ENCODE results near the gene MYO16. TPM values are rescaled to one million over a fixed set of nuclear protein-coding genes. Genes with fewer than 3 reads are reported as not detected.
A peak's percentile ranks its signal among the peaks of the same experiment; 100 is the strongest.
"Not testable (repeated sequence)": the region's sequence is repeated elsewhere in the genome, so short reads cannot be mapped to it uniquely, and the experiment has no call there.

The MYO16 gene
- total RNA-seq, 1 experiment from 2014 or later: 0.49 TPM

GRCh38 chr13:108903613-108904012 is 274.2 kb downstream of the MYO16 start:
- intact Hi-C loops (cut with micrococcal nuclease; ENCODE audit: unreplicated experiment): no loop called here

DNA sequence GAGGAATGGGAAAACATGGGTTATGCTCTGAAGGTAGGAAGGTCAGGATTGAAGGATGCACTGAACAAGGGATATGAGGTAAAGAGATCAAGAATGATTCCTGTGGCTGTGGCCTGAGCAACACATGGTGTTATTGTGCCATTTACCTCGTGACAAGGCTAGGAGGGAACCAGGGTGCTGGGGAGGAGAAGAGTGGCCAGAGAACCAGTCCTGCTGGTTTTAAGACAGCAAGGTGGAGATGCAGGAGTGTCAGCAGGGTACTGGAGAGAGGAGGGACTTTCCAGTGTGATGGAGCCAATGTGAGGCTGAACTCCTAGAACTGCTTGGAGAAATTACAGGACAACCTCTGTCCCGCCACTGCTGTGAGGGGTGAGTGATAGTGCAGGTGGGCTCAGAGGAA is 282.4 kb downstream of the MYO16 start:
- no peak overlapping the region for H3K4me3 ChIP-seq (ENCODE audit: low read depth, low read length, poor library complexity, severe bottlenecking)
- no TSS peak for BruUV-seq (replicated peaks)
- intact Hi-C loops (cut with micrococcal nuclease; ENCODE audit: unreplicated experiment): no loop called here
- no peaks in the 10 kb centered on the region for H3K27me3 ChIP-seq (replicated peaks; ENCODE audit: insufficient read depth, low read depth, low read length, poor library complexity)
- H3K36me3 ChIP-seq (ENCODE audit: insufficient read depth, low read length, poor library complexity, severe bottlenecking): no peaks in the 10 kb centered on the region
- no peaks in the 10 kb centered on the region for H3K9me3 ChIP-seq (ENCODE audit: low read depth, low read length, poor library complexity, severe bottlenecking)
- ChIA-PET CTCF (no interaction called here), POLR2A (ENCODE audit: low non-redundant PET) (no interaction called here)
- peaks cover 24% of the 10 kb centered on the region for H3K4me1 ChIP-seq (ENCODE audit: insufficient read depth, low read length, poor library complexity, severe bottlenecking)
- no peak overlapping the region for H3K27ac ChIP-seq (ENCODE audit: low read depth, low read length, poor library complexity, severe bottlenecking)
- DNase-seq (ENCODE audit: low spot score): no peak
- TF ChIP-seq, protein P1, sequence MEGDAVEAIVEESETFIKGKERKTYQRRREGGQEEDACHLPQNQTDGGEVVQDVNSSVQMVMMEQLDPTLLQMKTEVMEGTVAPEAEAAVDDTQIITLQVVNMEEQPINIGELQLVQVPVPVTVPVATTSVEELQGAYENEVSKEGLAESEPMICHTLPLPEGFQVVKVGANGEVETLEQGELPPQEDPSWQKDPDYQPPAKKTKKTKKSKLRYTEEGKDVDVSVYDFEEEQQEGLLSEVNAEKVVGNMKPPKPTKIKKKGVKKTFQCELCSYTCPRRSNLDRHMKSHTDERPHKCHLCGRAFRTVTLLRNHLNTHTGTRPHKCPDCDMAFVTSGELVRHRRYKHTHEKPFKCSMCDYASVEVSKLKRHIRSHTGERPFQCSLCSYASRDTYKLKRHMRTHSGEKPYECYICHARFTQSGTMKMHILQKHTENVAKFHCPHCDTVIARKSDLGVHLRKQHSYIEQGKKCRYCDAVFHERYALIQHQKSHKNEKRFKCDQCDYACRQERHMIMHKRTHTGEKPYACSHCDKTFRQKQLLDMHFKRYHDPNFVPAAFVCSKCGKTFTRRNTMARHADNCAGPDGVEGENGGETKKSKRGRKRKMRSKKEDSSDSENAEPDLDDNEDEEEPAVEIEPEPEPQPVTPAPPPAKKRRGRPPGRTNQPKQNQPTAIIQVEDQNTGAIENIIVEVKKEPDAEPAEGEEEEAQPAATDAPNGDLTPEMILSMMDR (conservative IDR thresholded peaks at IDR 0.05; ENCODE audit: low read depth, low read length): no peak
- no peak for TF ChIP-seq EZH2 (IDR thresholded peaks at IDR 0.05; ENCODE audit: borderline replicate concordance, low read depth, low read length, poor library complexity, severe bottlenecking)

More at GRCh38 chr13:108903613-108904012, 274.2 kb downstream of the MYO16 start:
- POLR2A ChIA-PET (ENCODE audit: low non-redundant PET): no interaction called here
- Histone ChIP-seq H3K27me3 (replicated peaks; ENCODE audit: insufficient read depth, low read depth, low read length, poor library complexity) (no peaks in the 10 kb centered on the region), H3K36me3 (ENCODE audit: insufficient read depth, low read length, poor library complexity, severe bottlenecking) (no peaks in the 10 kb centered on the region), H3K4me3 (ENCODE audit: low read depth, low read length, poor library complexity, severe bottlenecking) (no peak overlapping the region), H3K27ac (ENCODE audit: low read depth, low read length, poor library complexity, severe bottlenecking) (no peak overlapping the region), H3K9me3 (ENCODE audit: low read depth, low read length, poor library complexity, severe bottlenecking) (no peaks in the 10 kb centered on the region), H3K4me1 (ENCODE audit: insufficient read depth, low read length, poor library complexity, severe bottlenecking) (no peaks in the 10 kb centered on the region)
- CTCF ChIA-PET: no interaction called here
- no TSS peak for BruUV-seq (replicated peaks)
- TF ChIP-seq, protein P1 (conservative IDR thresholded peaks at IDR 0.05; ENCODE audit: low read depth, low read length): no peak
- no peak for TF ChIP-seq EZH2 (IDR thresholded peaks at IDR 0.05; ENCODE audit: borderline replicate concordance, low read depth, low read length, poor library complexity, severe bottlenecking)
- no peak for DNase-seq (ENCODE audit: low spot score)

GRCh38 chr13:108913731-108914130 is 284.3 kb downstream of the MYO16 start:
- H3K27me3 ChIP-seq (replicated peaks; ENCODE audit: insufficient read depth, low read depth, low read length, poor library complexity); CTCF ChIA-PET; H3K4me3 ChIP-seq (ENCODE audit: low read depth, low read length, poor library complexity, severe bottlenecking); H3K36me3 ChIP-seq (ENCODE audit: insufficient read depth, low read length, poor library complexity, severe bottlenecking); POLR2A ChIA-PET (ENCODE audit: low non-redundant PET); BruUV-seq (replicated peaks); H3K27ac ChIP-seq (ENCODE audit: low read depth, low read length, poor library complexity, severe bottlenecking); H3K9me3 ChIP-seq (ENCODE audit: low read depth, low read length, poor library complexity, severe bottlenecking); DNase-seq (ENCODE audit: low spot score): not testable (repeated sequence)
- intact Hi-C loops (cut with micrococcal nuclease; ENCODE audit: unreplicated experiment): loop anchor here (2.0 kb wide), 2 partner anchors 869 to 877 kb away; no protein-coding TSS in a partner anchor
- H3K4me1 ChIP-seq (ENCODE audit: insufficient read depth, low read length, poor library complexity, severe bottlenecking): peaks cover 36% of the 10 kb centered on the region

DNA sequence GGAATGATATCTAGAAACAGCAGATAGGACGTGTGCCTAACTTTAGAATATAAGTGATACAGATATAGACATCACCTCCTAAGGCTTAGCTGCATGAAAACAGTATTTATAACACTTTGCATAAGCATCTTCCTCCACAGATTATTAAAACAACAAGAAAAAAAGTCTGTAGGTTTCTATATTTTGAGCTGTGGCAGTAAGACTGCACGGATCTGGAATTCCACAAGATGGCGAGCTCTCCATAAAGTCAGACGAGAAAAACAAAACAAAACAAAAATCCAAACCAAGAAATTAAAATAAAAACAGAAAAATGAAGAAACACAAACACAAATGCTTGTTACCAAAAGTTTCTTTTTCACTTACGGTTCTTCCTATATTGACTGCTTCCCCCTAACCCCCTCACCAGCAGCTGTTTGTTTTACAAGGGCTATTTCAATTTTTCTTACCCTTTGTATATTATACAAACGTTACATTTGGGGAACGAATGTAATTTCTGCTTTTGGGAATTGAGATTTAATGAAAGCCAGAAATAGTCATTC is 285.8 kb downstream of the MYO16 start:
- peak; percentile 66 for DNase-seq (ENCODE audit: low spot score)
- CTCF ChIA-PET: interaction anchor here (1.0 to 1.1 kb wide), 3 partner anchors 48 to 872 kb away, joined by 3 to 6 read pairs (median 3); partner anchors contain the start of gene IRS2
- TF ChIP-seq, protein P1 (conservative IDR thresholded peaks at IDR 0.05; ENCODE audit: low read depth, low read length): peak; percentile 90
- TF ChIP-seq EZH2 (IDR thresholded peaks at IDR 0.05; ENCODE audit: borderline replicate concordance, low read depth, low read length, poor library complexity, severe bottlenecking): no peak
- H3K36me3 ChIP-seq (ENCODE audit: insufficient read depth, low read length, poor library complexity, severe bottlenecking): no peaks in the 10 kb centered on the region
- H3K4me3 ChIP-seq (ENCODE audit: low read depth, low read length, poor library complexity, severe bottlenecking): peak overlapping the region; percentile 4
- intact Hi-C loops (cut with micrococcal nuclease; ENCODE audit: unreplicated experiment): loop anchor here (2.0 to 5.0 kb wide), 5 partner anchors 232 to 1192 kb away; no protein-coding TSS in a partner anchor
- H3K27me3 ChIP-seq (replicated peaks; ENCODE audit: insufficient read depth, low read depth, low read length, poor library complexity): no peaks in the 10 kb centered on the region
- POLR2A ChIA-PET (ENCODE audit: low non-redundant PET): no interaction called here
- H3K4me1 ChIP-seq (ENCODE audit: insufficient read depth, low read length, poor library complexity, severe bottlenecking): peaks cover 36% of the 10 kb centered on the region
- BruUV-seq (replicated peaks): no TSS peak
- H3K9me3 ChIP-seq (ENCODE audit: low read depth, low read length, poor library complexity, severe bottlenecking): no peaks in the 10 kb centered on the region
- peak overlapping the region; percentile 61 for H3K27ac ChIP-seq (ENCODE audit: low read depth, low read length, poor library complexity, severe bottlenecking)
